Smooth muscle cell of trachea (primary cell): Measurements from ENCODE around the gene NLRP6. TPM values are rescaled to one million over a fixed set of nuclear protein-coding genes. Genes with fewer than 3 reads are reported as not detected.

ENCODE experiments used
- total RNA-seq: library from RNA; depleted of rRNA; stranded (reverse); fragments of >200 nt; gene quantifications from 2 replicates; pipeline ENCODE4 v1.2.1, GENCODE V29; 2014

The NLRP6 gene
- total RNA-seq = not detected in 2 replicates

DNA sequence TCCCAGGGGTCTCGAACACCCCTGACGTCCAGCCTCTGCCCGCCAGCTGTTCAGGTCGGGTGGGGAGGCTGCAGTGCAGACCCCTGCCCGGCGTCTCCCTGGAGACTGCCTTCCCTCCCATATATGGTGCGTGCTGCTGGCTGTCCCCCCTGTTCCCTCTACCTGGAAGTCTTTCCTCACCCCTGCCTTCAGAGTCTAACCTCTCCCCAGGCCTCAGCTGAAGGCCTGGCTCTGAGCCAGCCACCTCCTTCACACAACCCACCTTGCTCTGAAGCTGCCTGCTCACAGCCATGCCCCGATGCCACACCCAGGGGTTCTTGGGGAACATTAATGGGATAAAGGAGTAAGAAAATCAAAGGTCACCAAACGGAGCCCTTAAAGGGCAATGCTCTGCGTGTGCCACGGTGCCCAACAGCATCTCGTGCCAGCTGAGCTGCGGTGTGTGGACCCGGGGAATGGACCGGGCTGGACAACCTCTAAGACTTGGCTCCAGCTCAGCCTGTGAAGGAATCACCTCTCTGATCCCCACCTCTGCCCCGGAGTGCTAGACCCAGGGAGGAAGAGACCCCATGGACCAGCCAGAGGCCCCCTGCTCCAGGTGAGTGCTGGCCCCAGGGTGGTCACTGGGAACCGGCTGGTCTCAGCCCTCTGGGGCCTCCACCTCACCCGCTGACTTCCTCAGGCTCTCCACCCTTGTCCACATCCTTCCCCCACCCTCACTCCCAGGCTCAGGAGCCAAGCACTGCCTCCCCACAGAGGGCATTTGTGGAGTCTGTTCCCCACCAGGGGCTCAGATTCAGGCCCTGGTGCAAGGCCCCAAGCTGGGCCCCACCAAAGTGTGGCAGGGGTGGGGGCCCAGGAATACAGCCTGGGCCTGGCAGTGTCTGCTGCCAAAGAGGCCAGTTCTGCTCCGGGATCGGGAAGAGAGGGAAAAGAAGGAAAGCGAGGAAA is at the start of gene NLRP6:
Gene NLRP6 (plus strand): TSS at position 407 of the 951 bp plus-strand sequence. CDS start 163 bp downstream, at position 570.

DNA sequence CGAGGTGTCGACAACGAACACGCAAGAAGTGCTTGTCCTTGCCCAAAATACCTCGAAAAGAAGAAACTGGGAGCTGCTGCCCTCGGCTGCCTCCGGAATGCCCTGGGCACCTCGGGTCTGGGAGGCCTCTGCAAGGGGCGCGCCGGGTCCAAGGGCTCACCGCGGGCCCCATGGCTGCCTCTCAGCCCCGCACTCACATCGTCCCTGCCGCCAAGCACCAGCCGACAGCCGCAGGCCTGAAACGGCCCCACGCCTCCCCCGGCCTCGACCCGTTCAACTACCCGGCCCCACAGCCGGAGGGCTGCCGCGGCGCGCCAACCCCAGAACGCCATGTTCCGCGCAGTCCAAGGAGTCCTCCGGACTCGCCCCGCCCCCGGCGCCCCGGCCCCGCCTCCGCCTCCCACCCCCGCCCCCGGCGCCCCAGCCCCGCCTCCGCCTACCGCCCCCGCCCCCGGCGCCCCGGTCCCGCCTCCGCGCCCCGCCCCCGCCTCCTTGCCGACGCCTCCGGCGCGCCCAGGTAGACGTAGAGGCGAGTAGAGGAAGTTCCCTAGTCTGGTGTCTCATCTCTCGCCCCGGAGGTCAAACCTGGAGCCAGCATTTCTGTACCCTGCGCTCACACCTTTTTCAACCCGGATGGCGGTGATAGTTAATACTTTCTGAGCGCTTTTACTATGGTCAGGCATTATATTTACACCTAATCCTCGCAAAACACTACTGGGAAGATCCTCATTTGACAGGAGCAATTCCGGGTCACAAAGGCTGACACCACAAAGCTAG is 42.0 kb upstream of the NLRP6 start, which contains the start of gene SIRT3:
Gene SIRT3 (minus strand): TSS at position 346 of the 777 bp plus-strand sequence. CDS start 14 bp downstream, at position 332.

GRCh38 chr11:236774-237767 is 41.1 kb upstream of the NLRP6 start, which contains the start of gene PSMD13:
TSS of gene PSMD13 (plus strand) at chr11:236976. CDS start at chr11:237050, 74 bp downstream.

GRCh38 chr11:288478-289397 is 10.5 kb downstream of the NLRP6 start, which contains the start of gene PGGHG:
TSS of gene PGGHG (plus strand) at chr11:289126. CDS start at chr11:289817, 691 bp downstream.

GRCh38 chr11:299081-299891 is 21.1 kb downstream of the NLRP6 start, which contains the start of gene IFITM5:
TSS of gene IFITM5 (minus strand) at chr11:299526. CDS start at chr11:299490, 36 bp downstream.

GRCh38 chr11:307766-308708 is 29.8 kb downstream of the NLRP6 start, which contains the start of gene IFITM2:
TSS of gene IFITM2 (plus strand) at chr11:307816. CDS start at chr11:308193, 377 bp downstream.

DNA sequence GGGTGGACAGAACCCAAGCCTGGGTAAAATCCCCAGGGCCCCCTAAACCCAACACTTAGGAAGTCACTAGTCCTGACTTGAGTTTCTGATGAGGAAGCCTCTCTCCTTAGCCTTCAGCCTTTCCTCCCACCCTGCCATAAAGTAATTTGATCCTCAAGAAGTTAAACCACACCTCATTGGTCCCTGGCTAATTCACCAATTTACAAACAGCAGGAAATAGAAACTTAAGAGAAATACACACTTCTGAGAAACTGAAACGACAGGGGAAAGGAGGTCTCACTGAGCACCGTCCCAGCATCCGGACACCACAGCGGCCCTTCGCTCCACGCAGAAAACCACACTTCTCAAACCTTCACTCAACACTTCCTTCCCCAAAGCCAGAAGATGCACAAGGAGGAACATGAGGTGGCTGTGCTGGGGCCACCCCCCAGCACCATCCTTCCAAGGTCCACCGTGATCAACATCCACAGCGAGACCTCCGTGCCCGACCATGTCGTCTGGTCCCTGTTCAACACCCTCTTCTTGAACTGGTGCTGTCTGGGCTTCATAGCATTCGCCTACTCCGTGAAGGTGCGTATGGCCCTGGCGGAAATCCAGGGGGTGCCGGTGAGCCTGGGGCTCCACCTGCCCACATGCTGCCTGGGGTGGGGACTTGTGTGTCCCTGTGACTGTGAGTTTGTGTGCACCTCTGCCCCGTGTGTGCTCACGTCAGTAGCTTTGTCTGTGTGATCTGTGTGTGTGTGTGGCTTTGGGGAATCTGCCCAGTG is 35.8 kb downstream of the NLRP6 start, which contains the start of gene IFITM1:
Gene IFITM1 (plus strand): TSS at position 254 of the 767 bp plus-strand sequence. CDS start 131 bp downstream, at position 385.

Other genes with a start within 250 kb of the NLRP6 start
- gene SCGB1C1, start 85.3 kb upstream of the NLRP6 start, total RNA-seq = not detected in 2 replicates
- gene BET1L, start 71.0 kb upstream of the NLRP6 start, total RNA-seq = 25.5 and 26.3 TPM in 2 replicates
- 118 and 212 TPM in 2 replicates for gene RIC8A, start 70.7 kb upstream of the NLRP6 start, total RNA-seq
- gene SIRT3, start 42.1 kb upstream of the NLRP6 start, total RNA-seq = 10.8 and 14.1 TPM in 2 replicates
- gene PSMD13, start 41.4 kb upstream of the NLRP6 start, total RNA-seq = 115 and 168 TPM in 2 replicates
- gene PGGHG, start 10.7 kb downstream of the NLRP6 start, total RNA-seq = 7.9 and 18.0 TPM in 2 replicates
- gene IFITM5, start 21.1 kb downstream of the NLRP6 start, total RNA-seq = 0.50 TPM in 1 of 2 replicates, not detected in the other
- gene IFITM2, start 29.4 kb downstream of the NLRP6 start, total RNA-seq = 49.7 and 93.9 TPM in 2 replicates
- gene IFITM1, start 35.6 kb downstream of the NLRP6 start, total RNA-seq = 20.9 and 31.6 TPM in 2 replicates
- gene IFITM3, start 42.5 kb downstream of the NLRP6 start, total RNA-seq = 33.3 and 84.0 TPM in 2 replicates
- gene B4GALNT4, start 91.1 kb downstream of the NLRP6 start, total RNA-seq = 3.3 and 4.7 TPM in 2 replicates
- 1.7 and 2.8 TPM in 2 replicates for gene PKP3, start 115.8 kb downstream of the NLRP6 start, total RNA-seq
- gene SIGIRR, start 136.6 kb downstream of the NLRP6 start, total RNA-seq = 17.5 and 18.5 TPM in 2 replicates
- gene ANO9, start 163.6 kb downstream of the NLRP6 start, total RNA-seq = 0.17 TPM in 1 of 2 replicates, not detected in the other
- gene PTDSS2, start 171.9 kb downstream of the NLRP6 start, total RNA-seq = 35.9 and 40.5 TPM in 2 replicates
- gene RNH1, start 228.8 kb downstream of the NLRP6 start, total RNA-seq = 538 and 702 TPM in 2 replicates